HepG2 (cell line): ENCODE data around the gene MYOM1. TPM values are rescaled to one million over a fixed set of nuclear protein-coding genes. Genes with fewer than 3 reads are reported as not detected.

Experiments
- FUBP1 ChIP-seq: sonication (generic); formaldehyde crosslinking; IDR thresholded peaks from 2 replicates; pipeline ENCODE4 v1.5.1; 2020; ENCODE audit warnings: missing genetic modification reagents, mild to moderate bottlenecking, borderline replicate concordance
- LRRFIP1 ChIP-seq: sonication (generic); formaldehyde crosslinking; conservative IDR thresholded peaks from 2 replicates; pipeline ENCODE4 v1.4.0; 2020; ENCODE audit warnings: missing genetic modification reagents
- MAX ChIP-seq: IDR thresholded peaks from 2 replicates; pipeline ENCODE4 v1.6.1; 2012; ENCODE audit warnings: inconsistent platforms
- ZBTB10 ChIP-seq: sonication (generic); formaldehyde crosslinking; IDR thresholded peaks from 2 replicates; pipeline ENCODE4 v1.4.0; 2020; ENCODE audit warnings: missing genetic modification reagents, borderline replicate concordance
- ZNF576 ChIP-seq: sonication (generic); formaldehyde crosslinking; IDR thresholded peaks from 2 replicates; pipeline ENCODE4 v1.4.0; 2020; ENCODE audit warnings: mild to moderate bottlenecking, missing genetic modification reagents
- ZNF660 ChIP-seq: sonication (generic); formaldehyde crosslinking; IDR thresholded peaks from 2 replicates; pipeline ENCODE4 v1.5.1; 2020; ENCODE audit warnings: mild to moderate bottlenecking, low read depth, missing genetic modification reagents, borderline replicate concordance
- ZNF687 ChIP-seq: sonication (generic); formaldehyde crosslinking; IDR thresholded peaks from 2 replicates; pipeline ENCODE4 v1.5.1; 2020; ENCODE audit warnings: mild to moderate bottlenecking, missing genetic modification reagents, moderate library complexity
- polyA plus RNA-seq, 8 experiments: library from polyadenylated mRNA; depleted of rRNA in 3 of 8; stranded (reverse) in 7 of 8; unstranded in 1 of 8; fragments of >200 nt; fragmentation: Illumina TruSeq in 4 of 8; extraction: Trizol in 4 of 8; gene quantifications; 2 replicates each; pipeline versions ENCODE4 v1.2.1 to v1.2.3, GENCODE V29; 2011 to 2016; ENCODE audit warnings: low read depth in 4 of 8, missing spikeins in 1 of 8, mixed read lengths in 1 of 8; ENCODE audit not compliant: insufficient read depth in 1 of 8
- total RNA-seq, 5 experiments: library from RNA; depleted of rRNA; stranded (reverse); fragments of >200 nt; fragmentation: Illumina TruSeq; extraction: Trizol; gene quantifications; 2 replicates each; pipeline ENCODE4 v1.2.3, GENCODE V29; 2016; ENCODE audit warnings: low read depth in 1 of 5

MYOM1 gene
- total and polyA plus RNA-seq, 2 of the 13 experiments (the other 11 are each of a cell fraction or from before 2014, with no cell fraction given), result 0.46 to 0.98 TPM

GRCh38 chr18:3256693-3257626 is 37.2 kb upstream of the MYOM1 start (continued):
- TF ChIP-seq ZBTB10 (CRISPR knock-in tag), result no peak
- no peak for TF ChIP-seq ZNF576
- no peak for TF ChIP-seq ZNF660
- no peak for TF ChIP-seq MAX
- TF ChIP-seq FUBP1 (CRISPR knock-in tag), result no peak
- peak; percentile 28; the same call in 1 of the 2 replicates for TF ChIP-seq ZNF687 (CRISPR knock-in tag)
- TF ChIP-seq LRRFIP1 (CRISPR knock-in tag), result no peak
